Measurements from ENCODE around the gene ZCCHC14. TPM values are rescaled to one million over a fixed set of nuclear protein-coding genes. Genes with fewer than 3 reads are reported as not detected.

The ZCCHC14 gene
- total and polyA plus RNA-seq, 2 of the 13 experiments (the other 11 are each of a cell fraction or from before 2014, with no cell fraction given), result 12.4 to 12.5 TPM

GRCh38 chr16:87392821-87393679 is 99.8 kb downstream of the ZCCHC14 start (continued):
- TF ChIP-seq TCF7 (IDR thresholded peaks at IDR 0.05; ENCODE audit: low read depth), result no peak
- peak; percentile 79 for TF ChIP-seq CTCF (CRISPR knock-in tag; IDR thresholded peaks at IDR 0.05)
- TF ChIP-seq ZNF788 (CRISPR knock-in tag; IDR thresholded peaks at IDR 0.05; ENCODE audit: borderline replicate concordance), result peak; percentile 44; the same call in 1 of the 2 replicates
- peak; percentile 29 for TF ChIP-seq ZNF777 (CRISPR knock-in tag; IDR thresholded peaks at IDR 0.05)
- TF ChIP-seq RNF219 (CRISPR knock-in tag; IDR thresholded peaks at IDR 0.05), result 0 out of 2 replicates have a peak, but pooled peaks have one; percentile 34
- TF ChIP-seq TEAD3 (CRISPR knock-in tag; optimal IDR thresholded peaks at IDR 0.05; ENCODE audit: borderline replicate concordance), result peak; percentile 43
- no peak for TF ChIP-seq ZNF317 (CRISPR knock-in tag; IDR thresholded peaks at IDR 0.05)
- TF ChIP-seq HOXA5 (CRISPR knock-in tag; IDR thresholded peaks at IDR 0.05), result 0 out of 2 replicates have a peak, but pooled peaks have one; percentile 30
- no peak for TF ChIP-seq KAT2B (IDR thresholded peaks at IDR 0.05; ENCODE audit: borderline replicate concordance, low read depth, low read length)
- 0 out of 2 replicates have a peak, but pooled peaks have one; percentile 20 for TF ChIP-seq ZBTB38 (CRISPR knock-in tag; IDR thresholded peaks at IDR 0.05)
- peak; percentile 60; the same call in 1 of the 2 replicates for TF ChIP-seq MXD3 (CRISPR knock-in tag; IDR thresholded peaks at IDR 0.05)
- peak; percentile 64 for TF ChIP-seq NRL (CRISPR knock-in tag; IDR thresholded peaks at IDR 0.05; ENCODE audit: borderline replicate concordance)
- no peak for TF ChIP-seq ZNF101 (CRISPR knock-in tag; IDR thresholded peaks at IDR 0.05; ENCODE audit: borderline replicate concordance, low read depth)
- 0 out of 2 replicates have a peak, but pooled peaks have one; percentile 34 for TF ChIP-seq KLF6 (CRISPR knock-in tag; IDR thresholded peaks at IDR 0.05)
- no peak for TF ChIP-seq HOXD1 (CRISPR knock-in tag; IDR thresholded peaks at IDR 0.05)
- TF ChIP-seq ZC3H13 (CRISPR knock-in tag; IDR thresholded peaks at IDR 0.05), result 0 out of 2 replicates have a peak, but pooled peaks have one; percentile 32
- 0 out of 2 replicates have a peak, but pooled peaks have one; percentile 17 for TF ChIP-seq DRAP1 (CRISPR knock-in tag; IDR thresholded peaks at IDR 0.05)
- no peak for TF ChIP-seq SOX6 (IDR thresholded peaks at IDR 0.05)
- TF ChIP-seq SOX6 (CRISPR knock-in tag; IDR thresholded peaks at IDR 0.05), result peak; percentile 45; the same call in 1 of the 2 replicates
- TF ChIP-seq CBX2 (IDR thresholded peaks at IDR 0.05; ENCODE audit: low read depth, low read length), result no peak
- no peak for TF ChIP-seq CBX2 (CRISPR knock-in tag; IDR thresholded peaks at IDR 0.05; ENCODE audit: low read depth)
- TF ChIP-seq KLF16 (CRISPR knock-in tag; IDR thresholded peaks at IDR 0.05), result peak in 1 of 2 experiments; percentile 17; a peak in 1 of 4 replicates
- peak; percentile 79; the same call in 1 of the 2 replicates for TF ChIP-seq HIVEP1 (CRISPR knock-in tag; IDR thresholded peaks at IDR 0.05)
- 0 out of 2 replicates have a peak, but pooled peaks have one; percentile 32 for TF ChIP-seq MIER3 (CRISPR knock-in tag; IDR thresholded peaks at IDR 0.05; ENCODE audit: borderline replicate concordance)
- TF ChIP-seq ESRRA (CRISPR knock-in tag; IDR thresholded peaks at IDR 0.05; ENCODE audit: low read depth), result no peak
- 0 out of 2 replicates have a peak, but pooled peaks have one; percentile 31 for TF ChIP-seq THAP11 (CRISPR knock-in tag; IDR thresholded peaks at IDR 0.05)

Data from HepG2 (cell line).